Activated T-cell treated with anti-CD3 and anti-CD28 coated beads for 24 hours (primary cell): Measurements from ENCODE around the gene TMEFF2.

Experiments
- DNase-seq: peaks from one replicate; pipeline ENCODE4 v3.0.0-alpha.2; 2020; ENCODE audit warnings: low read depth

TMEFF2 gene

DNA sequence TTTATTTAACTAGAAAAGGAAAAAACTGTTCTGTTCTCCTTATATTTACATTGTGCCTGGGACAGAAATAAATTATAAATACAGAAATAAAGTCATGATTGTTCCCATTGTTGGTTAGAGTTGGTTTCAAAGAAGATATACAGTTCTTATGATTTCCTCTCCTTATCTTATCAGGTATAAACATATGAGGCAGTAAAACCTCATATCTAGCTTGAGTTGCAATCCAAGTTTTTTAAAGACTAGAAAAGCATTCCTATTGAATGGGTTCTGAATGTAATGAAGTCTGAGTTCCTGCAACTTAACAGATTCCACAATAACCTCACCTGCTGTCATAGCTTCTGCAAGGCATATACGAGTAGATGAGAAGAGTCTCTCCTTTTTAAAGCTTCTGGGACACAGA, 233.2 kb downstream of the TMEFF2 start:
- no peak for DNase-seq

DNA sequence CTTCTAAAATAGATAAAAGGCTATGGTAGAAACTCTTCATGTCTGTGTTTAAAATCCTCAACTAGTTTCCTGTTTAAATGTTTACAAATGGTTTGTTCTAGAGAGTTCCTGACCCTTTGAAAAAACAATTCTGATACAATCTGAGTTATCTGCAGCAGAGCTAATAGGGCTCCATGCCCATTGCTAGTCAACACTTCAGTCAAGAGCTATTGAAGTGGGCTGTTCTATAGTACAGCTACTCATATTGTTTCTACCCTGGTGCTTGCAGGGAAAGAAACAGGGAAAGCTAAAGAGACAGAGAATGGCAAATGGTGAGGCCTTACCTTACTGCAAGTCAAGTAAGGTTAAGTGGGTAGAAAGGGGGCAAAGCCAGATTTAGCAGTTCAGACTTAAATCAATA, 235.5 kb downstream of the TMEFF2 start:
- no peak for DNase-seq

DNA sequence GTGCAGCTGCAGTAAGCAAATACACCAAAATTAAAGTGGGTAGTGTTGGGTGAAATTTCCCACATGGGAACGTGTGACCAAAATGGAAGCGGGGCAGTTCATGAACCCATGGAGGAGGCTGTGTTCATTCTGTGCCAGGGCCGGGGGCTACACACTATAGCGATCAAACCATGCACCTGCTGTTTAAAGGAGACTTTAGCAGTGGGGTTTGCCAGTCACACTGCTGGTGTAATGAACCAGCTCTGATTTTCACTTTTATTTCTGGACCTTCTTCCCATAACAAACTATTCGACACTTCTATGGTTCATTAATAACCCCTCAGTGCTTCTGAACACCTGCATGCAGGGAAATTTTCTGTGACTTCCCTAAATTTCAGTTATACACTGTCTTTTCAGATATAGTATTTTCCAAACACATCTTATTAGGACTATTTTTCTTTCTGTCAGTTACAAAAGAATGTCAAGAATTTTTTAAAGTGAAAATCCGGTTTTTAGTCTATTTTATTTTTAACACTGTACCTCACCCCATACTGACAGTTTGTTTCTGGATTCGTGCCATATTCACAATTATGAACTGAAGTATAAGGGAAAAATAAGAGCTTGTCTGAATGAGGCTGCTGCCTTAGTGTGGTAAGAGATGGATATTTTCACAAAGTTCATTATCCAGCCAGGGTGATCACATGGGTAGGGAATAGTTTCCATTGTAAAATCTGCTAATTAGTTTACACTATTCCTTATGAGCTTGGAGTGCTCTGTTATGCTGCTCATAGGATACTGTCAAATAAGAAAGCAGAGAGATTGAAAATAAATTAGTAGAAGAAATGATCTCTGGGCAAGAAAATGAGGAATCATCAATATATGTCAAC, 236.5 kb downstream of the TMEFF2 start:
- no peak for DNase-seq

DNA sequence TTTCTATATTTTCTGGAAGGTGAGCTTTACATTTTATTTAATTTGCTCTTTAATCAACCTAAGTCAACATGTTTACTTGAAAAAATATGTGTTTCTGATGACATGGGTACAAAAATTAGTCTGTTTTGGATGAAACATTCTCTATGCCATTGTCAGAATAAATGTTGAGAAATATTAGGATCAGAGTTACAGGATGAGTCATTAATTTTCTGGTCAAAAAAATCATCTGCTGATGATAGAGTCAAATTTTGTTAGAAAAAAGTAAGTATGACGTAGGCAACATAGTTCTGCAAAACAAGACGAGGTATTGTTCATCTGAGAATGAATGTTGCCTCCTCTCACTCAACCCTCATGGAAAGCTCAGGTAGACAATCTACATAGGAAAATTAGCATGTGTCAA, 240.3 kb downstream of the TMEFF2 start:
- DNase-seq, result no peak

DNA sequence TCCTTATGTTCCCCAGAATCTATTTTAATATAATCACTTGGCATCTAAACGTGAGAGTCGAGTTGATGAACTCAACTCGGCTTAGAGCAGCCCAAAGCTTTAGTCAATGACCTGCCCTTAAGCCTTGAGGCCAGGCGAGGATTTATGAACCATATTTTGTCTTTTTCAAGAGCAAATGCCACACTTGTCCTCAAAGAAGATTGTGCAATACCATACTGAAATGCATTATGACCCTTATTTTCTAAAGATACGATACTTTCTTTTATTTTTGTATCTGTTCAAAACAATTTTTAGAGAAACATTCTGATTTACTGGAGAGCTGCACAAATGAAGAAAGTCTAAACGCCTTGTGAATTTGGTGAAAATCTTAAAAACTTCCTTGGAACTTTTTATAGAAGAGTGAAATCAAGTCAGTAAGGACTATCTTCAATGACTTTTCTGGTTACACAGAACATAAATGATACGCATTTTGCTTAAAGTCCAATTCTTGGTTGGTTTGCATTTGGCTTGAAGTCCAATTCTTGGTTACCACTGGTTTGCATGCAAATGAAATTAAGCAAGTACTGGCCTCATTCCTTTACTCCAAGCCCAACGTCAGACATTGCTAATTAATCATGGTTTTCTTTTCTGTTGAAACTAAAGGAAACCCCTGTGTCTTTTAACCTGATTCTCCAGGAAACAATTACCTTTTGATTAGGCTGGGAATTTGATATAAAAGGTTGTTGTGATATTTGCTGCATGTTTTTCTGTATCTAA, 242.0 kb downstream of the TMEFF2 start:
- no peak for DNase-seq

DNA sequence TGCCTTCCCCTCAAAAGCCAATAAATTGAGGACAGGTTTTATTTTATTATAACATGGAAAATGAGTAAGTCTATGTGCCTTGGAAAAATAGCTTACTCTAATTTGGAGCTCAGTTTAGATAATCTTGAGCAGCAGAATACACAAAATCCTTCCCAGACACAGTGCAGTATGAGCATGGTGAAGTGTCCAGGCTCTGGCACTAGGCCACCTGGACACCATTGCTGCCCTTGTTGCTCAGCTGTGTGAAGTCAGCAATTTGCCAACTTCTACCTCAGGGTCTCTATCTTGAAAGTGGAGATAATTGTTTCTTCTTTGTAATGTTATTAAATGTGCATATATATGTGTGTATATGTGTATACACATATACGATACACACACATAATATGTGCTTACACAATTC, 242.9 kb downstream of the TMEFF2 start:
- no peak for DNase-seq

DNA sequence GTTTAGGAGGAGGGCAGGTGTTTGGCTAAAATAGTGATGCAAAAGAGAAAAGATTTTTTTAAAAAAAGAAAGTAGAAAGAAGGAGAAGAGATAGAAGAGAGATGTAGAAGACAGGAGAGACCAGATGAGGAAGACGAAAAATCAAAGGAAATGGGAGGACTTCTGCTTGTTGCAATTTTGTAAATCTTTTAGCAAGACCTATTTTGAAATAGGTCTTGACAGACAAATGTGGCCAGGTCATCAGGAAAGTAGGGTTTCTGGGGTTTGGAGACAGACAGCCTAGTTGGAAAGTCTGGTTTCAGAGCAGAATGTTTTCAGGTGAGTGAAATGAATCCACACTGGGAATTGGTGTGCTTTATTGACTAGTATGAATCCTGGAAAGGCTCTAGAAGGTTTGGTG, 243.4 kb downstream of the TMEFF2 start:
- DNase-seq, result no peak

DNA sequence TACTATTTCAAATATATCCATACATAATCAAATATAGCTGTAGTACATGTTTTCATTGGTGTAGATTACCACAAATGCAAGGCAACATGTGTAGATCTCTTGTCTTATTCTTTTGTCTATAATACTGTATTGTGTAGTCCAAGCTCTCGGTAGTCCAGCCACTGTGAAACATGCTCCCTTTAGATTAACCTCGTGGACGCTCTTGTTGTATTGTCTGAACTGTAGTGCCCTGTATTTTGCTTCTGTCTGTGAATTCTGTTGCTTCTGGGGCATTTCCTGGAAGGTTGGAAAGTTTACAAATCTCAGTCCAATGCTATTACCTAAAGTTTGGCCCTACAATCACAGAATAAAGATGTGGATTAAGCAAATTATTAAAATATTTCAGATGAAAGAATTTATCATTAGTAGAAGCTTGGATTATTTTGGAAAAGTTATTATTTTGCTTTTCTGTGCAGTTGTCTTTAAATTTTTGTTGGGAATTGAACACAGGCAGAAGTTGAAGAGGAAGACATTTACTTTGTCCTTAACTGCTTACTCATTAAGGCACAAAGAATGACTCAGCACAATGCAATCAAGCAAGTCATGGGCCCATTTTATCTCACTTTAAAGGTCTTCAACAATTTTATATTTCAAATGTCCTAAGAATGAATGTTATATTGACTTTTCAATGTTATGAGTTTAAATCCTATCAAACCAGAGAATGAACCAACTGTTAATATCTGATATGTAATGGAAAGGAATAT, 244.4 kb downstream of the TMEFF2 start:
- no peak for DNase-seq

DNA sequence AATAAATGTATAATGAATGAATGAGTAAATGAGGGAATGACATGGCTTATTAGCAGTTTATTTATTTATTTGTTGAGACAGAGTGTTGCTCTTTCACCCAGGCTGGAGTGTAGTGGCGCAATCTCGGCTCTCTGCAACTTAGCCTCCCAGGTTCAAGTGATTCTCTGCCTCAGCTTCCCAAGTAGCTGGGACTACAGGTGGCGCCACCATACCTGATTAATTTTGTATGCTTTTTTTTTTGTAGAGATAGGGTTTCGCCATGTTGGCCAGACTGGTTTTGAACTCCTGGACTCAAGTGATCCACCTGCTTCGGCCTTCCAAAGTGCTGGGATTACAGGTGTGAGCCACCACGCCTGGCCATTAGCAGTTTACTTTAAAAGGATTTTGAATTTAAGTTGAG, 247.5 kb downstream of the TMEFF2 start:
- DNase-seq, result no peak

DNA sequence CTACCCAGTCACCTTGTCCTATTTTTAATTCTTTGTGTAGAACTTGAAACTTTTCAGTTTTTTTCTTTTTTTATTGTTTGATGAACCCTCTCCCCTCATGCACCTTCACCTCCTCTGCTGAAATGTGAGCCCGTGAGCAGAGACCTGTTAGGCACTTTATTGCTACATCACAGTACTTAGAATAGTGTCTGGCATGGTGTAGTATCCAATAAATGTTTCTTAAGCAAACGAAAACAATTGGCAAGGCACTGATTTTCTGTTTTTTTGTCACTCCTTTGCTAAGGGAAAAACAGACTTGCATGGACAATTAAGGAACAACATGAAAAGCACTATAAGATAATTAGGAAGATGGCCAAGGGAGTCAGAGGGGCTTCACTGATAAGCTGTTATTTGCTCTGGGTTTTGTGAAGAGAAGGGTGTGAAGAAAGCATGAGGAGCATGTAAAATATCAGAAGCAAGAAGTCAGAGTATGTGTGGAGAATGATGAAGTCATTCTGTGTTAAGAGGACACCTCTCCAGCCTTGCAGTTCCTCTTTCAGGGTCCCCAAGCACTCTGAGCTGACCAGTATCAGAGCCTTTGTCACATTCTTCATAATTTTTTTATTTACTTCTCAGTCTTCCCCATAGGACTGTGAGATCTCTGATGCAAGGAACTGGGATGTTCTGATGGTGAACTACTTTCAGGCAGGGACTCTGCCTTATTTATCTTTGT, 248.1 kb downstream of the TMEFF2 start:
- DNase-seq, result no peak

DNA sequence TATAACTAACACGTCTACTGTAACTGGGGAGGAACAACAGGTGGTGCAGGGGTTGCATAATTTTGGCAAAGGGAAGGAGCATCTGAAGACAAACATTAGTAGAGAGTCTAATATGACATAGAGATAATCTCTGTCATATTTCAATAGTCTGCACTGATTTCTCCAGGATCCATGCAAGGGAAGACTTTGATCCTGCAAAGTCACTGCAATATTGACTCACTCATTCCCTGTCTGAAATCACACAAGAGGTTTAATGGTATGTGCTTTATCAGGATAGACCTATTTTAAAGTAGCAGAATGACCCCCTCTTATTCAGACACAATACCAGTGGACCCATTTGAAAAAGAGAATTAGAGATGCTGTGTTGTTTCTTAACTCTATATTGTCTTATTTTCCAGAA, 249.1 kb downstream of the TMEFF2 start:
- no peak for DNase-seq

DNA sequence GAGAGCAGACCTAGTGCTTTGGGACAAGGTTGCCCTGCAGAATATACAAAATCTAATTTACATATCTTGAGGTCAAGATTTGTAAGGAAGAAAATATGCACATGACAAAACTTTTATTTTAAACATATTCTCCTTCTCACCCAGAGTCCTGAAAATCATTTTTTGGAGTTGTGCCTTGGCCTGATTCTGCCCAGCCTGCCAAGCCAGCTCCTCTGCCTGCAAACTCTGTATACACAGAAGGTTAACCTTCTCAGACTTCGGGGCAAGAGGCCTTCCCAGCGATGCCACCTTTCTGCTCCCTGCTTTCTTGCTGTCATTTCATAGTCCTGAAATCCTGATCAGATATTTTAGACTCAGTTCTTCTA, 252.0 kb downstream of the TMEFF2 start:
- DNase-seq, result no peak

DNA sequence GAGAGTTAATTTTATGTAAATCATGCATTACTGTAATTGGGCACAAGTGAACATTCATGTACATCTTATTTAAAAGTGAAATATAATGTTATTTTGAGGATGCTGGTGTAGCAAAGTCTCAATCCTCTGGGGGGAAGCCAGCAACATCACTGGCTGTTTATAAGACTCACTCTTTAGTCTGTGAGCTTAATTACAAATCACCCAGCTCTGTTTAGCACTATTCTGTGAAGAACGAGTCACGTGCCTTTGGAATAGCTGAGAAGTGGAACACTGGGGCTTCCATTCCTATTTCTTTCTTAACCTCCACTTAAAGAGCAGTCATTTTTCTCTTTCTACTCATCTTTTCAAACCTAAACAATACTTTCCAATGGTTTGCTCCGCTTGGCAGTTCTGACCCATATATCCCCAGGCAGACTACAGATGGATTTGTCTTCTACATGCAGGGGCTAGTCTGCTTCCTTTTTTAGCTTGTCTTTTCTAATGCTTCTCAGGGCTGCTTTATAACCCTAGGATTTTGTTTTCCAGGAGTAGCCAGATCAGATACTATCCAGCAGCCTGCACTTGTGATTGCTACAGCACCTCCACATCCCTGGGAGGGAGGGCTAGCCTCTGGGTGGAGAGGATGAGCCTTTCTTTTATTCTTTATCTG, 252.5 kb downstream of the TMEFF2 start:
- no peak for DNase-seq

DNA sequence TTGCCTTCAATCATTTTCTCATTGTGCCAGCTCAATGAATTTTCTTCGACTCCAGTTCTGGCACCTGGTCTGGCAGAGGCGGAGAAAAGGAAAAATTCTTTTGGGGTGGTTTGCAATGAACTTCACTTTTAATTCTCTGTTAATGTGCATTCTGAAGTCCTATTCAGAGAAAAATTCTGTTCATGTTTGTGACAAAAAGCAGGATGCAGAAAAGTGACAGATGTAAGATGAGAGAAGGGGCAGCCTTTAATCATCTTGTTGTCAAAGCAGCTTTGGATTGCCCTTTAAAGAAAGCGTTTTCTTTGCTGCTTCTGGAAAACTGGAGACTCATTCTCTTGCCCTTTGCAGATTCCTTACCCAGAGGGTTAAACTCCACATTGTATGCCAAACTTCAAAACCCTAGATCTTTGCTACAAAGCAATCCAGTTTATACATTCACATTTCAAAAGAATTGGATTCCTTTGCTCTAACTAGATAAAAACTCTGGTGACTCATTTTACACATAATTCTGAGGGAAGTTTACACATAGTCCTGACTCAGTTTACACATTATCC, 253.3 kb downstream of the TMEFF2 start:
- no peak for DNase-seq

DNA sequence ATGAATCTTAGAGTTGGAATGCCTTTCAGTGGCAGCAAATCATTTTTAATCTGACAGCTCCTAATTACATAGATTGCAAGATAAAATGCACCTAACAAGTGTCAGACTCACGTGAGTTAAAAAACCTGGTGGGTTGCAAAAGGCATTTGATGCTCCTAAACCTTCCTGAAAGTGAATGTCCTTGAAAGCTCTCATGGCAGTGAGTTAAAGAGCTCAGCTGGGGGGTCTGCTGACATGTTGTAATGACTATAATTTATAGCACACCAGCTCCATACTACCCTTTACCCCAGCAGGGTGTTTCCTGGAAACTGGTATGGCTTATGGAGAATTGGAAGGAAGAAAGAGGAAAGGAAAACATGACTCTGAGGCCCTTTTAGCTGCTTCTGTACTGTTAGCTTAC, 256.0 kb downstream of the TMEFF2 start:
- DNase-seq, result no peak

DNA sequence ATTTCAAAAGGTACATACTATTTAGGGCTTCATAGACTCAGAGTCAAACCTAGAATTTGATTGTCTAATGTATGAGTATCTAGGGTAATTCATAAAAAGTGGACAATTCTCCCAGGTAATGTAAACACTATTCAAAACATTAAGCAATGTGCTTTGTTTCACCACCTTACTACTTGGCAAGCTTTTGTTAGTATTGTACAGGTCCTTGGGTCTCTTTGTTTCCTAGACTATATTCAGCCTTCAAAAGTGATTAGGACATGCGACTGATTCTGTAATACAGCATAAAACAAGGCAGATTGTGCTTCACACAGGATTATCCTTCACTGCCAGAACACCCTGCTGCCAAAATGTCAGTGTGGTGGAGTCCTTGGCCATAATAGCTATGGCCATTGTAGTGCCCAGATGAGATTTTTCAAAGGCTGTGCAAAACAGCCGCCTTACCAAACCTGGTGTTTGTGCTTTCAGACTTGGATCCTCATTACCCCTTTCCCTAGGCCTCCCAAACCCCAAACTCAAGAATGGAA, 257.8 kb downstream of the TMEFF2 start:
- DNase-seq, result no peak

DNA sequence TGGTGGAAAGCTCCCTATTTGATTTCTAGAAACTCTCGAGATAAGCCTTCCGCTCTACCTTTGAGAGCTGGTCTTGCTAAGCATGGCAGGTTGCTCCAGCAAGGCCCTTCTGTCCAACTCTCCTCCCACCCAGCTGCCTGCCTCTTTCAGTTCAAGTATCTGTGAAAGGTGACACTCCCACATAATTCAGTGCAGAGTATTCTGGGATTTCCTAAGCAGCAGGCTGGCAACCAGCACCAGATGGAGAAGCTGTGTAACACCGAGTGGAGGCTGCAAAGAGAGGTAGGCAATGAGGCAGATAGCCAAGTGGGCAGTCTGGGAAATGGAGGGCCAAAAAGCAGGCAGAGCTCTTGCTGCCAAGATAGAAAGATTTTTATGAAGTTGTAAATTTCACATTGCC, 259.5 kb downstream of the TMEFF2 start:
- no peak for DNase-seq

DNA sequence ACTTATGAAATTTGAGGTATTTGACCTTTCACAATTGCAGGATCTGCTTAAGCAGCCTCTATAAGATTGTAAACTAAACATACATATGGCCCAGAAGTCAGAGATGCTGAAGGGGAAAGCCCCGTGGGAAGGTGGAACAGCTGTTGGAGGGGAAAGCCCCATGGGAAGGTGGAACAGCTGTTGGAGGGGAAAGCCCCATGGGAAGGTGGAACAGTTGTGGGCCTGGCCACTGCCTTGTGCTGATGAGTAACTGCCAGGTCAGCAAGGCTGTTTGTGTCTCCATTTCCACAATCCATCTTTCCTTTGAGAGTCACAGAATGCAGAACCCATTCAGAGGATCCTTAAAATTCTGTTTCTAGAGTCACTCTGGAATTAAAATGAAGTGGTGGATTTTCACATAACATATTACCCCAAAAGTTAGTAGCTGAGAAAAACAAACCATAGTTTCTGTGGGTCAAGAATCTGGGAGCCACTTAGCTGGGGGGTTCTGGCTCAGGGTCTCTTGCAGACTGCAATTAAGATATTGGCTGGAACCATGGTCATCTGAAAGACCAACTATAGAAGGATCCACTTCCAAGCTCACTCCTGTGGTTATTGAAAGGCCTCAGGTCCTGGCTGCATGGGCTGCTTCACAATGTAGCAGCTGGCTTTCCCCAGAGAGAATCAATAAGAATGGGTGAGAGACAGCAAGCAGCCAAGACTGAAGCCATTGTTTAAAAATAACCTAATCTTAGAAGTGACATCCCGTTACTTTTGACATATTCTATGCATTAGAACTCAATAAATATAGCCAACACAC, 261.2 kb downstream of the TMEFF2 start:
- peak; percentile 7 for DNase-seq

DNA sequence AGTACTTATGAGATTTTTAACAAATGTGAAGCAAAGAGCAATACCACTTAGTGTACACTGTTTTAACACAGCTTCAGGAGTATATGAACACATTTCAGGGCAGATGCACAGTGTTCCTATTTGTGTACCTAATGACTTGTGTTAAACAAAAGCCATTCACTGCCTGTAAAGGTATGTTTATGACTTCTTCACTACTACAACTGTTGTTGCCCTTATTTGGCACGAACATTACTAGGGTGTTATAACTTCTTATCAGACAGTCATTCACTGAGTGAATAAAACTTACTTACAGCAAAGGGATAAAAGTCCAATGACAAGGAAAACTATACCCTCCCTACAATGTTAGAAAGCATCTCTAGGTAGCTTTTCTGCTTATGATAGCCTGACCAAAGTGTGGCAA, 262.4 kb downstream of the TMEFF2 start:
- DNase-seq, result no peak

DNA sequence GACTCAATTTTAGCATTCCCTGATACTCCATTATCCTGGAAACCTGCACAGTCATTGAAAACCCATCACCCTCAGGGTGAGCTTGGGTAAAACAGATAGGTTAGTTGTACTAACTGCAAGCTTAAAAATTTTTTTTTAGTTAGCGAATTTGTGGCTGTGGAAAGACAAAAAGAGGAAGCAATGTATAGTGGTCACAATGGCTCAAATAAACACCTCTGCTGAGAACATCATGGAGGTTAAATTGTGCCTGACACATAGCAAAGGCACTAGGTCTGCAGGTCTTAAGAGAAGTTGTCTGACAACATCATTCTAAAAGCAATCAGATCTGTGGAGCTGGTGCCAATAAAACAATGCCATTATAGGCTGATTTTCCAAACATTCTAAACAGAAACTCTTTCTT, 263.4 kb downstream of the TMEFF2 start:
- no peak for DNase-seq
